ENCODE results near the gene CPSF2.

GRCh38 chr14:92153581-92153980 is 31.8 kb downstream of the CPSF2 start:
- TF ChIP-seq CTCF (IDR thresholded peaks at IDR 0.05) (no peak), POLR2A (IDR thresholded peaks at IDR 0.05) (no peak)
